GM10266 (cell line): ENCODE data around the gene TMEM184B.

Experiments used
- DNase-seq: peaks from one replicate; pipeline ENCODE4 v3.0.0; 2012; ENCODE audit errors: extremely low spot score
- CTCF ChIP-seq: IDR thresholded peaks from 2 replicates; pipeline ENCODE4 v1.5.1; 2012; ENCODE audit warnings: mild to moderate bottlenecking, low read depth; ENCODE audit not compliant: control insufficient read depth, insufficient read depth; ENCODE audit errors: missing control alignments

The TMEM184B gene

DNA sequence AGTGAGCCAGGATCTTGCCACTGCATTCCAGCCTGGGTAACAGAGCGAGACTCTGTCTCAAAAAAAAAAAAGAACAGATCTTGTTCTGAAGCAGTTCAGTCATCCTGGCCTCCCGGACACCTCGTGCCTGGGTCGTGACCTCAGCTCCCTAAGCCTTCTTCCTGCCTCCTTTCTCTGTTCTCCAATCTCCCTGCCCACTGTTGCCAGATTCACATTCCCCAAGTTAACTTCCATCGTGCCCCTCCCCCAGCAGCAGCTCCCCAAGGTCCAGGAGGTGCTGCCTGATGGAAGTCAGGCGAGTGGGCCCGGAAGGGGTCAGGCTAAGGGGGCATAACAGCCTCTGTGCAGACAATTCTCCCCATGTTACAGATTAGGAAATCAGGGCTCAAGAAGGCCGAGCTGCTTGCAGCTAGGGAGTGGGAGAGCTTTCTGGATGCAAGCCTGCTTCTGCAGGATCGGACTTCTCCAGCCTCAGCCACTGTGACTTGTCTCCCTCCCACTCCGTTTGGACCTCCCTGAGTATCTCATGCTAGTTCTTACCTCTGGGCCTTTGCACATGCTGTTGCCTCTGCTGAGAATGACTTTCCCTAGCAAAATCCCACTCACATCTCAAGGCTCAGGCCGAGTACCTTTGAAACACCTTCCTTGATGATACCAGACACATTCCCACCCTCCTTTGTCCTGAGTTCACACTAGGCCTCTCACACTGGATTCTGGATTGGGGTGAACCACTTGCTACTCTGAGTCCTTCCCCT lies 14.3 kb upstream of the TMEM184B start:
- TF ChIP-seq CTCF, result no peak
- DNase-seq, result no peak

DNA sequence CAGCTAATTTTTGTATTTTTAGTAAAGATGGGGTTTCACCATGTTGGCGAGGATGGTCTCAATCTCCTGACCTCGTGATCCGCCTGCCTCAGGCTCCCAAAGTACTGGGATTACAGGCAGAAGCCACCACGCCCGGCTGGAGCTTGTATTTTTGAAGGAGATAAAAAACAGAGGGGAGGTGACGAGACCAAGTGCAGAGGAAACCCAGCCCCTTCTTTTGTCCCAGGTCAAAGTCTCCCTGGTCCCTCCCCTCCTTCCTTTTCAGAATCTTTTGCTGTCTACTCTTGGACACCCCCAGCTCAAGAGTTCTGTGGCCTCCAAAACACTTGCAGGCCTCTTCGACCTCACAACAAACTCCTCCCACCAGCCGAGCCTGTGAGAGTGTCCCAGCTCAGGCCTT lies 12.2 kb upstream of the TMEM184B start:
- DNase-seq, result no peak
- no peak for TF ChIP-seq CTCF

GRCh38 chr22:38284042-38284402 lies 11.2 kb upstream of the TMEM184B start:
- no peak for DNase-seq
- TF ChIP-seq CTCF, result no peak

DNA sequence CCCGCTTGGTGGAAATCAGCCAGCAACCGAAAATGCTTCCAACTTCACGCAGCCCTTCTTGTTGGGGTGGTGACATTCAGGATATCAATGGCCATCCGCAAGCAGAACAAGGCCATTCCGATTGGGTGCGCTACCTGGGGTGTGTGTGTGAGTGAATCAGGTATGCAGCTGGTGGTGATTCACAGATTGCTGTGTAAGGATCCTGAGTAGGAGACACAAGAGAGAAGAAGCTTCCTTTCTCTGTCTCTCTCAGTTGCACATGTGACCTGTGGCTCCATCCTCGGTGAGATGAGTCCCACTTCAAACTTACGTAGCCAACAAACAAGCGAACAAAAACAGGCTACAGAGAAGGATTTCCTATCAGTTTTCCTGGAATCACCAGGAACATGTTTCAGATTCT lies 9.6 kb upstream of the TMEM184B start:
- no peak for TF ChIP-seq CTCF
- no peak for DNase-seq

DNA sequence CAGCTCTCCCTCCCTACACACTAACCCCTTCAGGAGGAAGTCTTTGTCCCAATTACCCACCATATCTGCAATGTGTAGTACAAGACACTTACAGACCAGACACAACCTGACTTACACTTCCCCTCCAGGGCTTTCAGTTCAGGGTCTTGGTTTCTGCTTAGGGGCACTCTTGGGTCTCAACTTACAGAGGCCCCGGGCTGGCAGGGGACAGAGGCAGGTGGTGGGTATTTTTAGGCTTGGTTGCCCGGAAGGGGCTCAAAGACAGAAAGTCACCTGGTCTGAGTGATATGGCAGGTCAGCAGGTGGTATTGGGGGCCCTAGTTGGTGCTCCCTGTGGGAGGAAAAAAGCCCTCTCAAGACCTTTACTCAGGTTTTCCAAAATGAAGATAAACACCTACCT lies 3.4 kb upstream of the TMEM184B start:
- DNase-seq, result no peak
- no peak for TF ChIP-seq CTCF

GRCh38 chr22:38273135-38273826 lies 471 bp upstream of the TMEM184B start:
- no peak for TF ChIP-seq CTCF
- no peak for DNase-seq

DNA sequence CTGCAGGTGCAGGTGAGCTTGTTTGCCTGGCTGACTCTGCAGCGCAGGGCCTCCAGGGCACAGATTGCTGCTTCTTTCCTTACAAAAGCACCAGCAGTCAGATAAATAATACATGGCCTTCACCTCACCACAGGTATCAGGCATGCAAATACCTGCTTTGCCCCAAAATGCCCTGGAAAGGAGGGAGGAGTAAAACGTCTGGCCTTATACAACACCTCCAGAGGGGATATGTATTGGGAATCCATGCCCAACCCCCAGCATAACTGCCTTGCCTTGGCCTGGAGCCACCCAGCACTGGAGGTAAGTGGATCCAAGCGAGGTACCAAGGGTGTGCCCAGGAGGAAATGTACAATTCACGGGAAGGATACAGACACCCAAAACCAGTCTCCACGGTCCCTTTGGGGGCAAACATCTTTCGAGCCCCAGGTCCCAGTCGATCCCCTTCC lies 860 bp downstream of the TMEM184B start:
- DNase-seq, result no peak
- TF ChIP-seq CTCF, result no peak
